IPS-18a (cell line): Measurements from ENCODE around the gene FANCM.
"Not testable (repeated sequence)": the region's sequence is repeated elsewhere in the genome, so short reads cannot be mapped to it uniquely, and the experiment has no call there.

Experiments used
- H3K27ac ChIP-seq: one replicate; pipeline ENCODE4 v1.5.1; 2013; ENCODE audit warnings: low read length
- H3K27me3 ChIP-seq: one replicate; pipeline ENCODE4 v1.6.1; 2013; ENCODE audit warnings: mild to moderate bottlenecking, low read length; ENCODE audit not compliant: control insufficient read depth, insufficient read depth
- H3K36me3 ChIP-seq: one replicate; pipeline ENCODE4 v1.6.1; 2013; ENCODE audit warnings: low read depth, low read length; ENCODE audit not compliant: control insufficient read depth
- H3K4me1 ChIP-seq: one replicate; pipeline ENCODE4 v1.6.1; 2013; ENCODE audit warnings: low read depth, low read length; ENCODE audit not compliant: control insufficient read depth
- H3K4me3 ChIP-seq: one replicate; pipeline ENCODE4 v1.5.1; 2013; ENCODE audit warnings: low read length
- H3K9ac ChIP-seq: one replicate; pipeline ENCODE4 v1.6.1; 2013; ENCODE audit warnings: mild to moderate bottlenecking, low read length, moderate library complexity
- H3K9me3 ChIP-seq: one replicate; pipeline ENCODE4 v1.6.1; 2013; ENCODE audit warnings: low read depth, low read length; ENCODE audit not compliant: control insufficient read depth

FANCM gene

GRCh38 chr14:45120096-45120495, 15.6 kb upstream of the FANCM start:
- H3K27ac ChIP-seq = no peak overlapping the region
- H3K4me1 ChIP-seq = no peaks in the 10 kb centered on the region
- H3K36me3 ChIP-seq = peaks cover 64% of the 10 kb centered on the region

GRCh38 chr14:45123271-45123670, 12.5 kb upstream of the FANCM start:
- Histone ChIP-seq H3K9ac (no peak overlapping the region), H3K27ac (no peak overlapping the region), H3K27me3 (no peaks in the 10 kb centered on the region), H3K36me3 (peaks cover 59% of the 10 kb centered on the region), H3K9me3 (no peaks in the 10 kb centered on the region), H3K4me1 (no peaks in the 10 kb centered on the region), H3K4me3 (no peak overlapping the region)

More at GRCh38 chr14:45120096-45120495, 15.6 kb upstream of the FANCM start:
- H3K9ac ChIP-seq = no peak overlapping the region
- no peaks in the 10 kb centered on the region for H3K9me3 ChIP-seq
- no peaks in the 10 kb centered on the region for H3K27me3 ChIP-seq
- no peak overlapping the region for H3K4me3 ChIP-seq

GRCh38 chr14:45125754-45126153, 10.0 kb upstream of the FANCM start:
- Histone ChIP-seq H3K4me3 (no peak overlapping the region), H3K9me3 (no peaks in the 10 kb centered on the region), H3K27ac (no peak overlapping the region), H3K36me3 (peaks cover 53% of the 10 kb centered on the region), H3K27me3 (no peaks in the 10 kb centered on the region), H3K9ac (no peak overlapping the region), H3K4me1 (no peaks in the 10 kb centered on the region)

- Histone ChIP-seq H3K4me3 (no peak overlapping the region), H3K9ac (no peak overlapping the region), H3K36me3 (peaks cover 36% of the 10 kb centered on the region)
Measured at GRCh38 chr14:45128963-45129629, 6.6 kb upstream of the FANCM start.

GRCh38 chr14:45133683-45134050, 2.1 kb upstream of the FANCM start:
- Histone ChIP-seq H3K4me1 (peaks cover 19% of the 10 kb centered on the region), H3K27ac (peak overlapping the region; percentile 88), H3K36me3 (peaks cover 10% of the 10 kb centered on the region), H3K9ac (peak overlapping the region; percentile 89), H3K27me3 (no peaks in the 10 kb centered on the region), H3K4me3 (peak overlapping the region; percentile 85), H3K9me3 (no peaks in the 10 kb centered on the region)

More at GRCh38 chr14:45128963-45129629, 6.6 kb upstream of the FANCM start:
- no peaks in the 10 kb centered on the region for H3K9me3 ChIP-seq
- no peak overlapping the region for H3K27ac ChIP-seq
- H3K4me1 ChIP-seq = peaks cover 3% of the 10 kb centered on the region
- H3K27me3 ChIP-seq = no peaks in the 10 kb centered on the region

GRCh38 chr14:45134051-45134958, 1.4 kb upstream of the FANCM start, which contains the start of gene FKBP3:
Gene FKBP3, minus strand, starts transcription at chr14:45134481. Its CDS starts 25 bp downstream, at chr14:45134456.
- Histone ChIP-seq H3K4me3 (peak within 1 kb of the TSS; percentile 85), H3K27ac (peak within 1 kb of the TSS; percentile 88), H3K9ac (peak within 1 kb of the TSS; percentile 89), H3K27me3 (no peaks in the 10 kb centered on the region), H3K4me1 (peaks cover 19% of the 10 kb centered on the region), H3K36me3 (peaks cover 7% of the 10 kb centered on the region), H3K9me3 (no peaks in the 10 kb centered on the region)

GRCh38 chr14:45135156-45135555, 574 bp upstream of the FANCM start:
- peak overlapping the region; percentile 84 for H3K27ac ChIP-seq
- peak overlapping the region; percentile 85 for H3K4me3 ChIP-seq
- peaks cover 19% of the 10 kb centered on the region for H3K4me1 ChIP-seq
- peaks cover 3% of the 10 kb centered on the region for H3K36me3 ChIP-seq
- no peaks in the 10 kb centered on the region for H3K27me3 ChIP-seq
- H3K9me3 ChIP-seq = no peaks in the 10 kb centered on the region
- peak overlapping the region; percentile 89 for H3K9ac ChIP-seq

- Histone ChIP-seq H3K4me3 (peak overlapping the region; percentile 85), H3K9ac (peak overlapping the region; percentile 77), H3K4me1 (peaks cover 19% of the 10 kb centered on the region), H3K27ac (no peak overlapping the region), H3K36me3 (peaks cover 3% of the 10 kb centered on the region), H3K9me3 (no peaks in the 10 kb centered on the region), H3K27me3 (no peaks in the 10 kb centered on the region)
Measured at GRCh38 chr14:45136399-45136798, 669 bp downstream of the FANCM start.

- H3K9ac ChIP-seq = no peak overlapping the region
- H3K4me1 ChIP-seq = peaks cover 15% of the 10 kb centered on the region
- H3K27me3 ChIP-seq = no peaks in the 10 kb centered on the region
- H3K36me3 ChIP-seq = peaks cover 3% of the 10 kb centered on the region
- no peaks in the 10 kb centered on the region for H3K9me3 ChIP-seq
- H3K4me3 ChIP-seq = no peak overlapping the region
- H3K27ac ChIP-seq = no peak overlapping the region
Measured at GRCh38 chr14:45140661-45141187, 5.0 kb downstream of the FANCM start.

- H3K27ac ChIP-seq, H3K9ac ChIP-seq, H3K4me3 ChIP-seq, H3K4me1 ChIP-seq, H3K9me3 ChIP-seq, H3K36me3 ChIP-seq, H3K27me3 ChIP-seq: not testable (repeated sequence)
Measured at GRCh38 chr14:45142083-45142482, 6.4 kb downstream of the FANCM start.

- Histone ChIP-seq H3K4me3 (no peak overlapping the region), H3K9ac (no peak overlapping the region), H3K4me1 (no peaks in the 10 kb centered on the region), H3K9me3 (no peaks in the 10 kb centered on the region), H3K27ac (no peak overlapping the region), H3K27me3 (no peaks in the 10 kb centered on the region), H3K36me3 (no peaks in the 10 kb centered on the region)
Measured at GRCh38 chr14:45144658-45145057, 8.9 kb downstream of the FANCM start.
